ENCODE data around the gene ARRDC3.
A peak's percentile ranks its signal among the peaks of the same experiment; 100 is the strongest.
"Not testable (repeated sequence)": the region's sequence is repeated elsewhere in the genome, so short reads cannot be mapped to it uniquely, and the experiment has no call there.

Gene ARRDC3

GRCh38 chr5:91359962-91360609, 23.0 kb downstream of the ARRDC3 start:
- DNase-seq: peak; percentile 20 to 51

GRCh38 chr5:91357806-91358205, 25.3 kb downstream of the ARRDC3 start:
- no peak for DNase-seq

- DNase-seq: no peak
Observed at GRCh38 chr5:91357012-91357634, 26.0 kb downstream of the ARRDC3 start.

- peak; percentile 64 to 74 for DNase-seq
Observed at GRCh38 chr5:91354867-91355266, 28.2 kb downstream of the ARRDC3 start.

- no peak for DNase-seq
Observed at GRCh38 chr5:91352831-91353695, 30.1 kb downstream of the ARRDC3 start.

- no peak for DNase-seq
Observed at GRCh38 chr5:91345461-91345860, 37.7 kb downstream of the ARRDC3 start.

- not testable (repeated sequence) for DNase-seq
Observed at GRCh38 chr5:91344661-91345200, 38.4 kb downstream of the ARRDC3 start.

GRCh38 chr5:91343916-91344315, 39.2 kb downstream of the ARRDC3 start:
- no peak for DNase-seq

- DNase-seq: not testable (repeated sequence)
Observed at GRCh38 chr5:91342931-91343330, 40.2 kb downstream of the ARRDC3 start.

- no peak for DNase-seq
Observed at GRCh38 chr5:91341154-91341553, 42.0 kb downstream of the ARRDC3 start.

GRCh38 chr5:91340532-91340931, 42.6 kb downstream of the ARRDC3 start:
- DNase-seq: no peak

GRCh38 chr5:91339063-91339705, 43.9 kb downstream of the ARRDC3 start:
- DNase-seq: no peak

GRCh38 chr5:91332267-91333045, 50.7 kb downstream of the ARRDC3 start:
- no peak for DNase-seq

GRCh38 chr5:91331705-91332104, 51.4 kb downstream of the ARRDC3 start:
- no peak for DNase-seq

- DNase-seq: no peak
Observed at GRCh38 chr5:91329283-91329682, 53.8 kb downstream of the ARRDC3 start.

GRCh38 chr5:91328743-91329142, 54.4 kb downstream of the ARRDC3 start:
- DNase-seq: no peak

- not testable (repeated sequence) for DNase-seq
Observed at GRCh38 chr5:91322981-91323380, 60.1 kb downstream of the ARRDC3 start.

- no peak for DNase-seq
Observed at GRCh38 chr5:91319667-91320066, 63.5 kb downstream of the ARRDC3 start.

- no peak for DNase-seq
Observed at GRCh38 chr5:91318724-91319123, 64.4 kb downstream of the ARRDC3 start.
